Forelimb muscle (tissue), 1 donor: Measurements from ENCODE around the gene CNNM4. TPM values are rescaled to one million over a fixed set of nuclear protein-coding genes. Genes with fewer than 3 reads are reported as not detected.

Experiments used
- DNase-seq: peaks from one replicate; pipeline ENCODE4 v3.0.0-alpha.2; 2013; ENCODE audit warnings: low read depth
- polyA plus RNA-seq: library from polyadenylated mRNA; unstranded; fragments of 120-200 nt; gene quantifications from one replicate; pipeline ENCODE4 v1.2.1, GENCODE V29; 2013; ENCODE audit not compliant: insufficient read length

CNNM4 gene
- polyA plus RNA-seq, 1 donor, result 37.0 TPM

- DNase-seq, result no peak
These were observed 50.1 kb downstream of the CNNM4 start for GRCh38 chr2:96810783-96811192.

GRCh38 chr2:96811917-96812316 lies 51.2 kb downstream of the CNNM4 start:
- DNase-seq, result peak; percentile 81

GRCh38 chr2:96813656-96814055 lies 53.0 kb downstream of the CNNM4 start:
- no peak for DNase-seq

GRCh38 chr2:96815326-96816126 lies 54.8 kb downstream of the CNNM4 start:
- DNase-seq, result no peak

GRCh38 chr2:96816127-96816835 lies 55.6 kb downstream of the CNNM4 start, which contains the start of gene CNNM3:
CNNM3 (plus strand) TSS chr2:96816268; CDS start chr2:96816278, 10 bp downstream.
- peak; percentile 59 for DNase-seq

- DNase-seq, result no peak
These were observed 56.4 kb downstream of the CNNM4 start for GRCh38 chr2:96816836-96817702.

- no peak for DNase-seq
These were observed 57.2 kb downstream of the CNNM4 start for GRCh38 chr2:96817882-96818281.

GRCh38 chr2:96819128-96819875 lies 58.6 kb downstream of the CNNM4 start:
- DNase-seq, result no peak

- no peak for DNase-seq
These were observed 59.3 kb downstream of the CNNM4 start for GRCh38 chr2:96819876-96820511.

- DNase-seq, result no peak
These were observed 60.5 kb downstream of the CNNM4 start for GRCh38 chr2:96821113-96821675.

GRCh38 chr2:96822786-96823185 lies 62.1 kb downstream of the CNNM4 start:
- no peak for DNase-seq

GRCh38 chr2:96823198-96823597 lies 62.5 kb downstream of the CNNM4 start:
- DNase-seq, result no peak

GRCh38 chr2:96824079-96824870 lies 63.6 kb downstream of the CNNM4 start:
- DNase-seq, result no peak

GRCh38 chr2:96825057-96825456 lies 64.4 kb downstream of the CNNM4 start:
- no peak for DNase-seq

GRCh38 chr2:96826546-96827278 lies 66.0 kb downstream of the CNNM4 start:
- DNase-seq, result no peak

GRCh38 chr2:96828436-96828835 lies 67.7 kb downstream of the CNNM4 start:
- no peak for DNase-seq

GRCh38 chr2:96828874-96829273 lies 68.2 kb downstream of the CNNM4 start:
- no peak for DNase-seq

- no peak for DNase-seq
These were observed 69.4 kb downstream of the CNNM4 start for GRCh38 chr2:96830044-96830562.

GRCh38 chr2:96831679-96832078 lies 71.0 kb downstream of the CNNM4 start:
- no peak for DNase-seq
